ENCODE data around the gene AJAP1. TPM values are rescaled to one million over a fixed set of nuclear protein-coding genes. Genes with fewer than 3 reads are reported as not detected.

Gene AJAP1
- total RNA-seq, 3 donors from 2014 or later = 0.03 to 0.18 TPM; not detected in 1

GRCh38 chr1:4772294-4773010 lies 118.0 kb downstream of the AJAP1 start:
- Mint-ChIP-seq H3K36me3 (ENCODE audit: insufficient read depth) (no peaks in the 10 kb centered on the region), H3K9me3 (no peaks in the 10 kb centered on the region), H3K4me1 (ENCODE audit: low read depth) (no peaks in the 10 kb centered on the region), H3K4me3 (no peak overlapping the region), H3K27me3 (ENCODE audit: low read depth) (no peaks in the 10 kb centered on the region)
- DNase-seq = no peak
- no peak for ATAC-seq

GRCh38 chr1:4773226-4773625 lies 118.8 kb downstream of the AJAP1 start:
- no peaks in the 10 kb centered on the region for H3K4me1 Mint-ChIP-seq (ENCODE audit: low read depth)
- no peaks in the 10 kb centered on the region for H3K9me3 Mint-ChIP-seq
- H3K4me3 Mint-ChIP-seq = no peak overlapping the region
- ATAC-seq (no peak), DNase-seq (no peak)
- H3K27me3 Mint-ChIP-seq (ENCODE audit: low read depth) = no peaks in the 10 kb centered on the region
- no peaks in the 10 kb centered on the region for H3K36me3 Mint-ChIP-seq (ENCODE audit: insufficient read depth)

GRCh38 chr1:4775506-4775905 lies 121.1 kb downstream of the AJAP1 start:
- DNase-seq = no peak
- Mint-ChIP-seq H3K9me3 (no peaks in the 10 kb centered on the region), H3K4me1 (ENCODE audit: low read depth) (no peaks in the 10 kb centered on the region), H3K4me3 (no peak overlapping the region), H3K36me3 (ENCODE audit: insufficient read depth) (no peaks in the 10 kb centered on the region), H3K27me3 (ENCODE audit: low read depth) (peaks cover 5% of the 10 kb centered on the region)
- no peak for ATAC-seq

GRCh38 chr1:4778056-4778455 lies 123.6 kb downstream of the AJAP1 start:
- H3K4me1 Mint-ChIP-seq (ENCODE audit: low read depth) = no peaks in the 10 kb centered on the region
- H3K9me3 Mint-ChIP-seq = no peaks in the 10 kb centered on the region
- ATAC-seq (no peak), DNase-seq (no peak)
- no peaks in the 10 kb centered on the region for H3K36me3 Mint-ChIP-seq (ENCODE audit: insufficient read depth)
- peaks cover 11% of the 10 kb centered on the region for H3K27me3 Mint-ChIP-seq (ENCODE audit: low read depth)
- no peak overlapping the region for H3K4me3 Mint-ChIP-seq

GRCh38 chr1:4781646-4782045 lies 127.2 kb downstream of the AJAP1 start:
- Mint-ChIP-seq H3K36me3 (ENCODE audit: insufficient read depth) (no peaks in the 10 kb centered on the region), H3K27me3 (ENCODE audit: low read depth) (peaks cover 11% of the 10 kb centered on the region), H3K9me3 (no peaks in the 10 kb centered on the region), H3K4me3 (no peak overlapping the region), H3K4me1 (ENCODE audit: low read depth) (no peaks in the 10 kb centered on the region)
- no peak for DNase-seq
- ATAC-seq = no peak

- H3K4me3 Mint-ChIP-seq = no peak overlapping the region
- peaks cover 11% of the 10 kb centered on the region for H3K27me3 Mint-ChIP-seq (ENCODE audit: low read depth)
- no peaks in the 10 kb centered on the region for H3K36me3 Mint-ChIP-seq (ENCODE audit: insufficient read depth)
- DNase-seq (no peak), ATAC-seq (no peak)
- no peaks in the 10 kb centered on the region for H3K9me3 Mint-ChIP-seq
- no peaks in the 10 kb centered on the region for H3K4me1 Mint-ChIP-seq (ENCODE audit: low read depth)
Observed at GRCh38 chr1:4784761-4785160, 130.4 kb downstream of the AJAP1 start.

- H3K27me3 Mint-ChIP-seq (ENCODE audit: low read depth) = peaks cover 11% of the 10 kb centered on the region
- H3K9me3 Mint-ChIP-seq = no peaks in the 10 kb centered on the region
- no peaks in the 10 kb centered on the region for H3K36me3 Mint-ChIP-seq (ENCODE audit: insufficient read depth)
- no peak overlapping the region for H3K4me3 Mint-ChIP-seq
- no peak for ATAC-seq
- DNase-seq = no peak
- H3K4me1 Mint-ChIP-seq (ENCODE audit: low read depth) = no peaks in the 10 kb centered on the region
Observed at GRCh38 chr1:4786055-4786454, 131.6 kb downstream of the AJAP1 start.

- DNase-seq (no peak), ATAC-seq (no peak)
- H3K36me3 Mint-ChIP-seq (ENCODE audit: insufficient read depth) = no peaks in the 10 kb centered on the region
- no peaks in the 10 kb centered on the region for H3K9me3 Mint-ChIP-seq
- H3K4me3 Mint-ChIP-seq = no peak overlapping the region
- H3K27me3 Mint-ChIP-seq (ENCODE audit: low read depth) = peaks cover 5% of the 10 kb centered on the region
- H3K4me1 Mint-ChIP-seq (ENCODE audit: low read depth) = no peaks in the 10 kb centered on the region
Observed at GRCh38 chr1:4787551-4787950, 133.1 kb downstream of the AJAP1 start.

GRCh38 chr1:4792565-4792964 lies 138.2 kb downstream of the AJAP1 start:
- no peak for ATAC-seq
- no peaks in the 10 kb centered on the region for H3K4me1 Mint-ChIP-seq (ENCODE audit: low read depth)
- no peaks in the 10 kb centered on the region for H3K36me3 Mint-ChIP-seq (ENCODE audit: insufficient read depth)
- no peak for DNase-seq
- no peak overlapping the region for H3K4me3 Mint-ChIP-seq
- peaks cover 5% of the 10 kb centered on the region for H3K27me3 Mint-ChIP-seq (ENCODE audit: low read depth)
- no peaks in the 10 kb centered on the region for H3K9me3 Mint-ChIP-seq

GRCh38 chr1:4794020-4794780 lies 139.8 kb downstream of the AJAP1 start:
- Mint-ChIP-seq H3K9me3 (no peaks in the 10 kb centered on the region), H3K4me1 (ENCODE audit: low read depth) (no peaks in the 10 kb centered on the region), H3K27me3 (ENCODE audit: low read depth) (peaks cover 4% of the 10 kb centered on the region)

GRCh38 chr1:4796161-4797015 lies 142.0 kb downstream of the AJAP1 start:
- peaks cover 15% of the 10 kb centered on the region for H3K27me3 Mint-ChIP-seq (ENCODE audit: low read depth)

More at GRCh38 chr1:4794020-4794780, 139.8 kb downstream of the AJAP1 start:
- Mint-ChIP-seq H3K36me3 (ENCODE audit: insufficient read depth) (no peaks in the 10 kb centered on the region), H3K4me3 (no peak overlapping the region)
- ATAC-seq = no peak
- no peak for DNase-seq

GRCh38 chr1:4797016-4797410 lies 142.6 kb downstream of the AJAP1 start:
- Mint-ChIP-seq H3K36me3 (ENCODE audit: insufficient read depth) (no peaks in the 10 kb centered on the region), H3K4me1 (ENCODE audit: low read depth) (no peaks in the 10 kb centered on the region), H3K27me3 (ENCODE audit: low read depth) (peaks cover 18% of the 10 kb centered on the region), H3K9me3 (no peaks in the 10 kb centered on the region), H3K4me3 (no peak overlapping the region)
- no peak for ATAC-seq
- DNase-seq = no peak

More at GRCh38 chr1:4796161-4797015, 142.0 kb downstream of the AJAP1 start:
- DNase-seq (no peak), ATAC-seq (no peak)
- no peaks in the 10 kb centered on the region for H3K4me1 Mint-ChIP-seq (ENCODE audit: low read depth)
- H3K4me3 Mint-ChIP-seq = no peak overlapping the region
- H3K9me3 Mint-ChIP-seq = no peaks in the 10 kb centered on the region
- H3K36me3 Mint-ChIP-seq (ENCODE audit: insufficient read depth) = no peaks in the 10 kb centered on the region

- Mint-ChIP-seq H3K9me3 (no peaks in the 10 kb centered on the region), H3K36me3 (ENCODE audit: insufficient read depth) (no peaks in the 10 kb centered on the region), H3K4me1 (ENCODE audit: low read depth) (no peaks in the 10 kb centered on the region), H3K27me3 (ENCODE audit: low read depth) (peaks cover 19% of the 10 kb centered on the region), H3K4me3 (no peak overlapping the region)
- no peak for DNase-seq
- ATAC-seq = no peak
Observed at GRCh38 chr1:4797429-4797828, 143.0 kb downstream of the AJAP1 start.

GRCh38 chr1:4801192-4801924 lies 146.9 kb downstream of the AJAP1 start:
- H3K4me3 Mint-ChIP-seq = no peak overlapping the region
- DNase-seq (no peak), ATAC-seq (no peak)
- no peaks in the 10 kb centered on the region for H3K36me3 Mint-ChIP-seq (ENCODE audit: insufficient read depth)
- H3K9me3 Mint-ChIP-seq = peaks cover 3% of the 10 kb centered on the region
- H3K27me3 Mint-ChIP-seq (ENCODE audit: low read depth) = peaks cover 41% of the 10 kb centered on the region
- no peaks in the 10 kb centered on the region for H3K4me1 Mint-ChIP-seq (ENCODE audit: low read depth)
